Measurements from ENCODE around the gene IVL.

The IVL gene

GRCh38 chr1:152928671-152929070, 20.3 kb downstream of the IVL start:
- Histone ChIP-seq H3K27me3 (ENCODE audit: insufficient read depth, insufficient read length) (no peaks in the 10 kb centered on the region), H3K9me3 (ENCODE audit: insufficient read depth, low read length) (peaks cover 22% of the 10 kb centered on the region), H3K9ac (ENCODE audit: insufficient read length, low read depth) (no peak overlapping the region), H3K4me3 (ENCODE audit: insufficient read length, low read depth) (no peak overlapping the region), H3K36me3 (ENCODE audit: insufficient read depth, insufficient read length, low read length) (no peaks in the 10 kb centered on the region), H3K4me1 (ENCODE audit: insufficient read depth, insufficient read length) (no peaks in the 10 kb centered on the region)
- TF ChIP-seq YY1 (IDR thresholded peaks at IDR 0.05; ENCODE audit: insufficient read depth, insufficient read length): no peak
- no peak for TF ChIP-seq ZNF274 (IDR thresholded peaks at IDR 0.05; ENCODE audit: low read depth, low read length)
- no peak for TF ChIP-seq SUZ12 (IDR thresholded peaks at IDR 0.05; ENCODE audit: extremely low read depth, insufficient read depth, insufficient read length)
- no peak for DNase-seq (ENCODE audit: low read depth, low spot score)

- no peak overlapping the region for H3K9ac ChIP-seq (ENCODE audit: insufficient read length, low read depth)
- H3K4me3 ChIP-seq (ENCODE audit: insufficient read length, low read depth): no peak overlapping the region
- no peaks in the 10 kb centered on the region for H3K4me1 ChIP-seq (ENCODE audit: insufficient read depth, insufficient read length)
- TF ChIP-seq ZNF274 (IDR thresholded peaks at IDR 0.05; ENCODE audit: low read depth, low read length) (no peak), SUZ12 (IDR thresholded peaks at IDR 0.05; ENCODE audit: extremely low read depth, insufficient read depth, insufficient read length) (no peak), YY1 (IDR thresholded peaks at IDR 0.05; ENCODE audit: insufficient read depth, insufficient read length) (no peak)
- peaks cover 2% of the 10 kb centered on the region for H3K9me3 ChIP-seq (ENCODE audit: insufficient read depth, low read length)
- no peak for DNase-seq (ENCODE audit: low read depth, low spot score)
- H3K36me3 ChIP-seq (ENCODE audit: insufficient read depth, insufficient read length, low read length): no peaks in the 10 kb centered on the region
- no peaks in the 10 kb centered on the region for H3K27me3 ChIP-seq (ENCODE audit: insufficient read depth, insufficient read length)
Observed at GRCh38 chr1:152932170-152932811, 23.9 kb downstream of the IVL start.

- no peaks in the 10 kb centered on the region for H3K27me3 ChIP-seq (ENCODE audit: insufficient read depth, insufficient read length)
- no peak overlapping the region for H3K9ac ChIP-seq (ENCODE audit: insufficient read length, low read depth)
- H3K36me3 ChIP-seq (ENCODE audit: insufficient read depth, insufficient read length, low read length): no peaks in the 10 kb centered on the region
- H3K4me1 ChIP-seq (ENCODE audit: insufficient read depth, insufficient read length): no peaks in the 10 kb centered on the region
- H3K4me3 ChIP-seq (ENCODE audit: insufficient read length, low read depth): no peak overlapping the region
- no peak for TF ChIP-seq YY1 (IDR thresholded peaks at IDR 0.05; ENCODE audit: insufficient read depth, insufficient read length)
- TF ChIP-seq ZNF274 (IDR thresholded peaks at IDR 0.05; ENCODE audit: low read depth, low read length): no peak
- no peak for TF ChIP-seq SUZ12 (IDR thresholded peaks at IDR 0.05; ENCODE audit: extremely low read depth, insufficient read depth, insufficient read length)
- DNase-seq (ENCODE audit: low read depth, low spot score): no peak
- H3K9me3 ChIP-seq (ENCODE audit: insufficient read depth, low read length): no peaks in the 10 kb centered on the region
Observed at GRCh38 chr1:152933196-152933595, 24.9 kb downstream of the IVL start.

GRCh38 chr1:152940614-152941013, 32.3 kb downstream of the IVL start:
- H3K9me3 ChIP-seq (ENCODE audit: insufficient read depth, low read length): no peaks in the 10 kb centered on the region
- TF ChIP-seq SUZ12 (IDR thresholded peaks at IDR 0.05; ENCODE audit: extremely low read depth, insufficient read depth, insufficient read length) (no peak), ZNF274 (IDR thresholded peaks at IDR 0.05; ENCODE audit: low read depth, low read length) (no peak), YY1 (IDR thresholded peaks at IDR 0.05; ENCODE audit: insufficient read depth, insufficient read length) (no peak)
- DNase-seq (ENCODE audit: low read depth, low spot score): no peak
- H3K9ac ChIP-seq (ENCODE audit: insufficient read length, low read depth): no peak overlapping the region
- no peak overlapping the region for H3K4me3 ChIP-seq (ENCODE audit: insufficient read length, low read depth)
- H3K4me1 ChIP-seq (ENCODE audit: insufficient read depth, insufficient read length): no peaks in the 10 kb centered on the region
- no peaks in the 10 kb centered on the region for H3K36me3 ChIP-seq (ENCODE audit: insufficient read depth, insufficient read length, low read length)
- H3K27me3 ChIP-seq (ENCODE audit: insufficient read depth, insufficient read length): peaks cover 2% of the 10 kb centered on the region

GRCh38 chr1:152941037-152941711, 32.8 kb downstream of the IVL start:
- DNase-seq (ENCODE audit: low read depth, low spot score): no peak
- TF ChIP-seq ZNF274 (IDR thresholded peaks at IDR 0.05; ENCODE audit: low read depth, low read length): no peak
- no peak for TF ChIP-seq SUZ12 (IDR thresholded peaks at IDR 0.05; ENCODE audit: extremely low read depth, insufficient read depth, insufficient read length)
- no peak for TF ChIP-seq YY1 (IDR thresholded peaks at IDR 0.05; ENCODE audit: insufficient read depth, insufficient read length)
- H3K9me3 ChIP-seq (ENCODE audit: insufficient read depth, low read length): no peaks in the 10 kb centered on the region
- H3K4me3 ChIP-seq (ENCODE audit: insufficient read length, low read depth): no peak overlapping the region
- no peaks in the 10 kb centered on the region for H3K36me3 ChIP-seq (ENCODE audit: insufficient read depth, insufficient read length, low read length)
- no peaks in the 10 kb centered on the region for H3K4me1 ChIP-seq (ENCODE audit: insufficient read depth, insufficient read length)
- H3K9ac ChIP-seq (ENCODE audit: insufficient read length, low read depth): no peak overlapping the region
- peaks cover 2% of the 10 kb centered on the region for H3K27me3 ChIP-seq (ENCODE audit: insufficient read depth, insufficient read length)

GRCh38 chr1:152942161-152942560, 33.8 kb downstream of the IVL start:
- no peak for TF ChIP-seq ZNF274 (IDR thresholded peaks at IDR 0.05; ENCODE audit: low read depth, low read length)
- no peak for TF ChIP-seq SUZ12 (IDR thresholded peaks at IDR 0.05; ENCODE audit: extremely low read depth, insufficient read depth, insufficient read length)
- TF ChIP-seq YY1 (IDR thresholded peaks at IDR 0.05; ENCODE audit: insufficient read depth, insufficient read length): no peak
- H3K9me3 ChIP-seq (ENCODE audit: insufficient read depth, low read length): no peaks in the 10 kb centered on the region
- DNase-seq (ENCODE audit: low read depth, low spot score): no peak
- no peak overlapping the region for H3K9ac ChIP-seq (ENCODE audit: insufficient read length, low read depth)
- no peak overlapping the region for H3K4me3 ChIP-seq (ENCODE audit: insufficient read length, low read depth)
- H3K27me3 ChIP-seq (ENCODE audit: insufficient read depth, insufficient read length): peaks cover 2% of the 10 kb centered on the region
- no peaks in the 10 kb centered on the region for H3K4me1 ChIP-seq (ENCODE audit: insufficient read depth, insufficient read length)
- no peaks in the 10 kb centered on the region for H3K36me3 ChIP-seq (ENCODE audit: insufficient read depth, insufficient read length, low read length)

GRCh38 chr1:152946248-152946647, 37.9 kb downstream of the IVL start:
- no peak for TF ChIP-seq SUZ12 (IDR thresholded peaks at IDR 0.05; ENCODE audit: extremely low read depth, insufficient read depth, insufficient read length)
- no peak for TF ChIP-seq ZNF274 (IDR thresholded peaks at IDR 0.05; ENCODE audit: low read depth, low read length)
- no peak for TF ChIP-seq YY1 (IDR thresholded peaks at IDR 0.05; ENCODE audit: insufficient read depth, insufficient read length)
- no peak for DNase-seq (ENCODE audit: low read depth, low spot score)

More at GRCh38 chr1:152946248-152946647, 37.9 kb downstream of the IVL start:
- Histone ChIP-seq H3K36me3 (ENCODE audit: insufficient read depth, insufficient read length, low read length) (no peaks in the 10 kb centered on the region), H3K4me3 (ENCODE audit: insufficient read length, low read depth) (no peak overlapping the region), H3K4me1 (ENCODE audit: insufficient read depth, insufficient read length) (no peaks in the 10 kb centered on the region), H3K9me3 (ENCODE audit: insufficient read depth, low read length) (no peaks in the 10 kb centered on the region), H3K9ac (ENCODE audit: insufficient read length, low read depth) (no peak overlapping the region), H3K27me3 (ENCODE audit: insufficient read depth, insufficient read length) (no peaks in the 10 kb centered on the region)
